IMR-90 (cell line): ENCODE data around the gene ARF3. TPM values are rescaled to one million over a fixed set of nuclear protein-coding genes. Genes with fewer than 3 reads are reported as not detected.

Experiments
- ATAC-seq: fragments of 200-7000 bp; cut with Tn5 transposase; 2 replicates; pipeline ENCODE4 v1.9.1; 2020; ENCODE audit warnings: low read depth, mild to moderate bottlenecking, moderate library complexity
- BruUV-seq: library from RNA; stranded (reverse); fragments of 400-500 nt; replicated peaks from 2 replicates; lab custom pipeline; 2021; lab: Mats Ljungman, UMichigan
- CTCF ChIA-PET: fragments of 300-600 bp; formaldehyde crosslinking; extraction: SDS; loops from one replicate; lab custom pipeline; 2021; ENCODE audit warnings: antibody characterized with exemption; lab: Yijun Ruan, JAX
- POLR2A ChIA-PET: fragments of 300-600 bp; sonication (Branson Sonifier 250); formaldehyde crosslinking; loops from one replicate; lab custom pipeline; 2022; ENCODE audit warnings: antibody characterized with exemption; ENCODE audit not compliant: unreplicated experiment; lab: Charles Lee
- DNase-seq: peaks from one replicate; pipeline ENCODE4 v3.0.0; 2013
- H2AFZ ChIP-seq: replicated peaks from 2 replicates; pipeline ENCODE3; 2013; ENCODE audit warnings: low read length, mild to moderate bottlenecking; ENCODE audit not compliant: poor library complexity
- H2AK5ac ChIP-seq: 2 replicates; pipeline ENCODE4 v1.6.1; 2013; ENCODE audit warnings: low read depth, low read length, inconsistent platforms
- H2AK9ac ChIP-seq: replicated peaks from 2 replicates; pipeline ENCODE3; 2013; ENCODE audit warnings: mild to moderate bottlenecking, low read depth, low read length, moderate library complexity; ENCODE audit not compliant: poor library complexity
- H2BK120ac ChIP-seq: 2 replicates; pipeline ENCODE4 v1.6.1; 2013; ENCODE audit warnings: low read depth, low read length, inconsistent platforms
- H2BK15ac ChIP-seq: 3 replicates; pipeline ENCODE4 v1.6.1; 2013; ENCODE audit warnings: low read depth, low read length, inconsistent platforms
- H2BK20ac ChIP-seq: 2 replicates; pipeline ENCODE4 v1.6.1; 2013; ENCODE audit warnings: low read depth, mild to moderate bottlenecking, inconsistent platforms, low read length, moderate library complexity
- H2BK5ac ChIP-seq: 2 replicates; pipeline ENCODE4 v1.6.1; 2013; ENCODE audit warnings: mild to moderate bottlenecking, low read depth, low read length, inconsistent platforms; ENCODE audit not compliant: poor library complexity, severe bottlenecking
- H3K14ac ChIP-seq: replicated peaks from 2 replicates; pipeline ENCODE4 v1.6.1; 2013; ENCODE audit warnings: low read depth, low read length, inconsistent platforms
- H3K18ac ChIP-seq: 2 replicates; pipeline ENCODE4 v1.6.1; 2013; ENCODE audit warnings: low read depth, low read length, control low read depth
- H3K23ac ChIP-seq: 2 replicates; pipeline ENCODE4 v1.6.1; 2013; ENCODE audit warnings: low read depth, low read length, inconsistent platforms
- H3K27ac ChIP-seq: 2 replicates; pipeline ENCODE4 v1.5.1; 2013; ENCODE audit warnings: mild to moderate bottlenecking, control low read depth, low read length; ENCODE audit not compliant: insufficient read depth
- H3K27me3 ChIP-seq: 2 replicates; pipeline ENCODE4 v1.6.1; 2013; ENCODE audit warnings: low read length; ENCODE audit not compliant: control insufficient read depth, insufficient read depth
- H3K36me3 ChIP-seq: 2 replicates; pipeline ENCODE4 v1.6.1; 2013; ENCODE audit warnings: low read length, mixed read lengths; ENCODE audit not compliant: control insufficient read depth, insufficient read depth
- H3K4ac ChIP-seq: 2 replicates; pipeline ENCODE4 v1.6.1; 2013; ENCODE audit warnings: low read depth, low read length, inconsistent platforms
- H3K4me1 ChIP-seq: 2 replicates; pipeline ENCODE4 v1.6.1; 2013; ENCODE audit warnings: low read length, mixed read lengths; ENCODE audit not compliant: control insufficient read depth, insufficient read depth
- H3K4me2 ChIP-seq: 2 replicates; pipeline ENCODE4 v1.6.1; 2013; ENCODE audit warnings: low read depth, mild to moderate bottlenecking, control low read depth, low read length, moderate library complexity
- H3K4me3 ChIP-seq: 2 replicates; pipeline ENCODE4 v1.5.1; 2013; ENCODE audit warnings: low read depth, mild to moderate bottlenecking, control low read depth, low read length, moderate library complexity; ENCODE audit not compliant: insufficient read depth
- H3K56ac ChIP-seq: 2 replicates; pipeline ENCODE4 v1.6.1; 2013; ENCODE audit warnings: low read length, inconsistent platforms; ENCODE audit not compliant: insufficient read depth; ENCODE audit errors: extremely low read depth
- H3K79me1 ChIP-seq, 2 experiments: 2 replicates each; pipeline ENCODE4 v1.6.1; 2013; ENCODE audit warnings: low read length in 2 of 2, inconsistent platforms in 1 of 2, low read depth in 1 of 2
- H3K9ac ChIP-seq: 2 replicates; pipeline ENCODE4 v1.6.1; 2013; ENCODE audit warnings: low read depth, low read length, control low read depth
- H3K9me1 ChIP-seq: 2 replicates; pipeline ENCODE4 v1.6.1; 2013; ENCODE audit warnings: low read length, inconsistent platforms; ENCODE audit not compliant: insufficient read depth
- H3K9me3 ChIP-seq: 2 replicates; pipeline ENCODE4 v1.6.1; 2013; ENCODE audit warnings: low read length; ENCODE audit not compliant: control insufficient read depth, insufficient read depth
- H4K20me1 ChIP-seq: 2 replicates; pipeline ENCODE4 v1.6.1; 2013; ENCODE audit warnings: low read length, inconsistent platforms; ENCODE audit not compliant: insufficient read depth
- H4K5ac ChIP-seq: 2 replicates; pipeline ENCODE4 v1.6.1; 2013; ENCODE audit warnings: mild to moderate bottlenecking, low read depth, low read length, control low read depth
- H4K8ac ChIP-seq, 2 experiments: 2 replicates each; pipeline ENCODE4 v1.6.1; 2013; ENCODE audit warnings: low read depth in 2 of 2, low read length in 2 of 2, control low read depth in 1 of 2, inconsistent platforms in 1 of 2
- H4K91ac ChIP-seq: 2 replicates; pipeline ENCODE4 v1.6.1; 2013; ENCODE audit warnings: low read depth, low read length, inconsistent platforms; ENCODE audit not compliant: insufficient read depth
- BHLHE40 ChIP-seq: fragments of 150-350 bp; IDR thresholded peaks from 2 replicates; pipeline ENCODE4 v1.6.1; 2016; ENCODE audit warnings: mild to moderate bottlenecking, low read depth, low read length
- CEBPB ChIP-seq: IDR thresholded peaks from 2 replicates; pipeline ENCODE4 v1.6.1; 2012; ENCODE audit warnings: low read depth, low read length, improper control_type of control experiment
- CTCF ChIP-seq: conservative IDR thresholded peaks from 2 replicates; pipeline ENCODE4 v1.5.1; 2012; ENCODE audit warnings: mild to moderate bottlenecking, low read depth, low read length, improper control_type of control experiment
- ELK1 ChIP-seq: fragments of 150-350 bp; IDR thresholded peaks from 2 replicates; pipeline ENCODE4 v1.6.1; 2016; ENCODE audit warnings: low read depth, mild to moderate bottlenecking, low read length, moderate library complexity, borderline replicate concordance
- FOS ChIP-seq: fragments of 150-350 bp; IDR thresholded peaks from 2 replicates; pipeline ENCODE4 v1.6.1; 2016; ENCODE audit warnings: low read depth, low read length
- MAFK ChIP-seq: IDR thresholded peaks from 2 replicates; pipeline ENCODE4 v1.6.1; 2012; ENCODE audit warnings: low read depth, low read length, improper control_type of control experiment
- NFE2L2 ChIP-seq: fragments of 150-350 bp; IDR thresholded peaks from 2 replicates; pipeline ENCODE4 v1.6.1; 2016; ENCODE audit warnings: low read depth, mild to moderate bottlenecking, low read length
- POLR2A ChIP-seq: IDR thresholded peaks from 2 replicates; pipeline ENCODE4 v1.6.1; 2012; ENCODE audit warnings: mild to moderate bottlenecking, low read depth, low read length
- RCOR1 ChIP-seq: IDR thresholded peaks from 2 replicates; pipeline ENCODE4 v1.6.1; 2012; ENCODE audit warnings: mild to moderate bottlenecking, low read length, improper control_type of control experiment; ENCODE audit not compliant: insufficient replicate concordance
- RFX5 ChIP-seq: IDR thresholded peaks from 2 replicates; pipeline ENCODE4 v1.8.0; 2012; ENCODE audit warnings: low read depth, mild to moderate bottlenecking, low read length, moderate library complexity
- USF2 ChIP-seq: fragments of 150-350 bp; IDR thresholded peaks from 2 replicates; pipeline ENCODE4 v1.6.1; 2017; ENCODE audit warnings: mild to moderate bottlenecking, antibody characterized with exemption, low read length, low read depth
- WGBS, 2 experiments: methylation state at CpG; one replicate each; pipeline versions ENCODE4 v1.1.5 to v1.1.7; 2013; ENCODE audit warnings: missing lambda C conversion rate in 2 of 2; ENCODE audit not compliant: insufficient read length in 1 of 2; ENCODE audit errors: extremely low coverage in 2 of 2; 5-methylcytosine and 5-hydroxymethylcytosine counted together
- dilution Hi-C: fragments of 300-500 bp; cut with HindIII; formaldehyde crosslinking; loops from one replicate; pipeline ENCODE4 v1.14.3; 2018; ENCODE audit warnings: low sequenced_read_pairs; ENCODE audit not compliant: unreplicated experiment
- in situ Hi-C: fragments of 300-500 bp; cut with MboI; formaldehyde crosslinking; loops from 3 replicates; pipeline ENCODE4 v1.14.3; 2019; ENCODE audit warnings: low sequenced_read_pairs, inconsistent platforms, mixed read lengths
- intact Hi-C: fragments of 100-400 bp; cut with micrococcal nuclease; formaldehyde crosslinking; loops from 2 replicates; pipeline ENCODE4 v1.10.0; 2022
- polyA plus RNA-seq, 3 experiments: library from polyadenylated mRNA; depleted of rRNA; stranded (reverse); fragments of >200 nt; gene quantifications; 2 replicates each; pipeline ENCODE4 v1.2.3, GENCODE V29; 2012; ENCODE audit warnings: low replicate concordance in 1 of 3
- total RNA-seq: library from RNA; depleted of rRNA; stranded (reverse); fragments of >200 nt; gene quantifications from 2 replicates; pipeline ENCODE4 v1.2.3, GENCODE V29; 2012

Gene ARF3
- total and polyA plus RNA-seq, 2 of the 4 experiments (the other 2 are of a cell fraction), result 97.7 to 198 TPM

- dilution Hi-C loops, result no loop called here
- H3K14ac ChIP-seq, result no peak overlapping the region
- no peak overlapping the region; the same call in 1 of the 2 replicates for H3K4me3 ChIP-seq
- DNase-seq (no peak), ATAC-seq (no peak)
- H3K79me1 ChIP-seq, result peaks cover 0 to 5% of the 10 kb centered on the region in 2 experiments; a peak in 1 of 4 replicates
- H3K9me1 ChIP-seq, result peaks cover 3% of the 10 kb centered on the region
- intact Hi-C loops, result no loop called here
- H3K27ac ChIP-seq, result no peak overlapping the region
- no peak overlapping the region for H3K18ac ChIP-seq
- peaks cover 6% of the 10 kb centered on the region; the same call in 1 of the 2 replicates for H4K20me1 ChIP-seq
- no peak overlapping the region for H2AK9ac ChIP-seq
- H3K56ac ChIP-seq, result no peak overlapping the region
- POLR2A ChIA-PET, result interaction anchor here (0.6 kb wide), 1 partner anchor 161 kb away, joined by 3 read pairs; no protein-coding TSS in a partner anchor
- peaks cover 33% of the 10 kb centered on the region for H3K27me3 ChIP-seq
- 6% methylated on average over 17 of the region's 57 CpGs; no CpG with 5 or more reads in 1 of the 2 experiments for WGBS, 2 experiments
- peak overlapping the region; percentile 85 for H2AFZ ChIP-seq
- H2BK5ac ChIP-seq, result no peak overlapping the region
- no peak overlapping the region for H3K4me2 ChIP-seq
- H2BK20ac ChIP-seq, result no peak overlapping the region
- H2AK5ac ChIP-seq, result no peak overlapping the region
- H2BK120ac ChIP-seq, result no peak overlapping the region
- H2BK15ac ChIP-seq, result no peak overlapping the region
- H4K91ac ChIP-seq, result no peak overlapping the region
- CTCF ChIA-PET, result interaction anchor here (1.1 to 3.0 kb wide), 4 partner anchors 10 to 142 kb away, joined by 5 to 17 read pairs (median 11); partner anchors contain the start of gene ARF3
- H3K23ac ChIP-seq, result no peak overlapping the region
- no peaks in the 10 kb centered on the region for H3K9me3 ChIP-seq
- in situ Hi-C loops, result no loop called here
- H3K36me3 ChIP-seq, result peaks cover 13% of the 10 kb centered on the region
- H3K4ac ChIP-seq, result no peak overlapping the region
- no peak overlapping the region for H4K5ac ChIP-seq
- TF ChIP-seq MAFK (no peak), RFX5 (no peak), CTCF (no peak), FOS (no peak), USF2 (no peak), ELK1 (no peak), RCOR1 (no peak), CEBPB (no peak), NFE2L2 (no peak), BHLHE40 (no peak), POLR2A (no peak)
- BruUV-seq, result no TSS peak
- peaks cover 14% of the 10 kb centered on the region for H3K4me1 ChIP-seq
- no peak overlapping the region for H4K8ac ChIP-seq
- H3K9ac ChIP-seq, result no peak overlapping the region
Measured at GRCh38 chr12:48997719-48998496, 40.6 kb upstream of the ARF3 start.
